Mesendoderm (in vitro differentiated cells): ENCODE measurements around the gene ADM2.

Source experiments
- DNase-seq: peaks from one replicate; pipeline ENCODE4 v3.0.0; 2013
- H2AK5ac ChIP-seq: 2 replicates; pipeline ENCODE4 v1.6.1; 2013; ENCODE audit warnings: low read length, inconsistent platforms
- H2BK120ac ChIP-seq: 2 replicates; pipeline ENCODE4 v1.6.1; 2013; ENCODE audit warnings: low read depth, mild to moderate bottlenecking, low read length, moderate library complexity, mixed read lengths
- H2BK15ac ChIP-seq: replicated peaks from 2 replicates; pipeline ENCODE4 v1.6.1; 2013; ENCODE audit warnings: low read depth, mild to moderate bottlenecking, moderate library complexity
- H2BK5ac ChIP-seq: 2 replicates; pipeline ENCODE4 v1.6.1; 2013; ENCODE audit warnings: low read length, inconsistent platforms
- H3K18ac ChIP-seq: 2 replicates; pipeline ENCODE4 v1.6.1; 2013; ENCODE audit warnings: mild to moderate bottlenecking, low read length, mixed read lengths
- H3K23ac ChIP-seq: one replicate; pipeline ENCODE4 v1.6.1; 2013; ENCODE audit warnings: low read length
- H3K27ac ChIP-seq: 2 replicates; pipeline ENCODE4 v1.5.1; 2013; ENCODE audit warnings: low read depth, mild to moderate bottlenecking, inconsistent platforms, low read length, moderate library complexity
- H3K27me3 ChIP-seq: 2 replicates; pipeline ENCODE4 v1.6.1; 2013; ENCODE audit warnings: low read length, control low read depth, mild to moderate bottlenecking, inconsistent platforms; ENCODE audit not compliant: insufficient read depth, poor library complexity
- H3K36me3 ChIP-seq: 2 replicates; pipeline ENCODE4 v1.6.1; 2013; ENCODE audit warnings: low read length, inconsistent platforms; ENCODE audit not compliant: control insufficient read depth, insufficient read depth
- H3K4ac ChIP-seq: one replicate; pipeline ENCODE4 v1.6.1; 2013; ENCODE audit warnings: low read depth, mild to moderate bottlenecking, low read length, moderate library complexity
- H3K4me1 ChIP-seq: 2 replicates; pipeline ENCODE4 v1.6.1; 2013; ENCODE audit warnings: low read depth, low read length, inconsistent platforms; ENCODE audit not compliant: control insufficient read depth
- H3K4me2 ChIP-seq: 2 replicates; pipeline ENCODE4 v1.6.1; 2013; ENCODE audit warnings: low read length
- H3K4me3 ChIP-seq: 2 replicates; pipeline ENCODE4 v1.5.1; 2013; ENCODE audit warnings: mild to moderate bottlenecking, low read length
- H3K56ac ChIP-seq: one replicate; pipeline ENCODE4 v1.6.1; 2013; ENCODE audit warnings: low read length
- H3K79me1 ChIP-seq: 2 replicates; pipeline ENCODE4 v1.6.1; 2013; ENCODE audit warnings: low read length, inconsistent platforms
- H3K79me2 ChIP-seq: 2 replicates; pipeline ENCODE4 v1.6.1; 2013; ENCODE audit warnings: mild to moderate bottlenecking, low read length; ENCODE audit not compliant: control insufficient read depth, insufficient read depth
- H3K9ac ChIP-seq: 2 replicates; pipeline ENCODE4 v1.6.1; 2013; ENCODE audit warnings: low read length, inconsistent platforms
- H4K5ac ChIP-seq: one replicate; pipeline ENCODE4 v1.6.1; 2013; ENCODE audit warnings: low read length
- H4K8ac ChIP-seq: one replicate; pipeline ENCODE4 v1.6.1; 2013; ENCODE audit warnings: low read depth, mild to moderate bottlenecking, control low read depth, low read length, moderate library complexity
- WGBS: extraction: QIAGEN DNeasy Blood & Tissue Kit; methylation state at CpG from one replicate; pipeline ENCODE4 v1.1.7; 2013; ENCODE audit warnings: low lambda C conversion rate, missing lambda C conversion rate; ENCODE audit not compliant: insufficient coverage; ENCODE audit errors: extremely low coverage; 5-methylcytosine and 5-hydroxymethylcytosine counted together

ADM2 gene

GRCh38 chr22:50500452-50500851 lies 19.1 kb downstream of the ADM2 start:
- Histone ChIP-seq H3K4me2 (no peak overlapping the region), H2AK5ac (no peak overlapping the region), H3K9ac (no peak overlapping the region), H3K23ac (no peak overlapping the region), H3K27ac (no peak overlapping the region), H3K36me3 (peaks cover 2% of the 10 kb centered on the region), H3K4ac (no peak overlapping the region), H3K4me3 (no peak overlapping the region), H3K18ac (no peak overlapping the region), H2BK5ac (no peak overlapping the region), H3K56ac (no peak overlapping the region), H2BK15ac (no peak overlapping the region), H3K4me1 (no peaks in the 10 kb centered on the region), H4K5ac (no peak overlapping the region), H3K79me1 (peaks cover 2% of the 10 kb centered on the region), H4K8ac (no peak overlapping the region), H3K79me2 (no peaks in the 10 kb centered on the region), H2BK120ac (no peak overlapping the region), H3K27me3 (no peaks in the 10 kb centered on the region)
- no peak for DNase-seq
- WGBS, result no CpG with 5 or more reads among the region's 12 CpGs

- peaks cover 3% of the 10 kb centered on the region for H3K79me2 ChIP-seq
- peaks cover 2% of the 10 kb centered on the region for H3K36me3 ChIP-seq
- no peak for DNase-seq
- H3K27me3 ChIP-seq, result no peaks in the 10 kb centered on the region
- H3K4me3 ChIP-seq, result no peak overlapping the region
- H3K4ac ChIP-seq, result no peak overlapping the region
- H3K18ac ChIP-seq, result no peak overlapping the region
- no peak overlapping the region for H4K8ac ChIP-seq
- H3K27ac ChIP-seq, result no peak overlapping the region
- no peak overlapping the region for H2AK5ac ChIP-seq
- H2BK5ac ChIP-seq, result no peak overlapping the region
- H3K4me2 ChIP-seq, result no peak overlapping the region
- no peak overlapping the region for H3K23ac ChIP-seq
- H3K4me1 ChIP-seq, result no peaks in the 10 kb centered on the region
- H3K56ac ChIP-seq, result no peak overlapping the region
- H2BK120ac ChIP-seq, result no peak overlapping the region
- no peak overlapping the region for H4K5ac ChIP-seq
- WGBS, result no CpG with 5 or more reads among the region's 6 CpGs
- no peak overlapping the region for H2BK15ac ChIP-seq
- H3K9ac ChIP-seq, result no peak overlapping the region
- H3K79me1 ChIP-seq, result peaks cover 6% of the 10 kb centered on the region
These were observed 20.8 kb downstream of the ADM2 start for GRCh38 chr22:50502096-50502495.

GRCh38 chr22:50502628-50503474 lies 21.5 kb downstream of the ADM2 start:
- Histone ChIP-seq H2AK5ac (no peak overlapping the region), H3K79me1 (peaks cover 6% of the 10 kb centered on the region), H3K4me3 (no peak overlapping the region), H3K4me2 (no peak overlapping the region), H3K27ac (no peak overlapping the region), H3K9ac (no peak overlapping the region), H3K79me2 (peaks cover 3% of the 10 kb centered on the region), H3K4me1 (no peaks in the 10 kb centered on the region), H2BK5ac (no peak overlapping the region), H3K4ac (no peak overlapping the region), H4K5ac (no peak overlapping the region), H3K56ac (no peak overlapping the region), H2BK15ac (no peak overlapping the region), H4K8ac (no peak overlapping the region), H2BK120ac (no peak overlapping the region), H3K36me3 (peaks cover 2% of the 10 kb centered on the region), H3K27me3 (no peaks in the 10 kb centered on the region), H3K18ac (no peak overlapping the region), H3K23ac (no peak overlapping the region)
- DNase-seq, result no peak
- WGBS, result no CpG with 5 or more reads among the region's 24 CpGs

- Histone ChIP-seq H3K27ac (no peak overlapping the region), H2BK5ac (no peak overlapping the region), H3K27me3 (no peaks in the 10 kb centered on the region), H3K9ac (no peak overlapping the region), H3K4ac (no peak overlapping the region), H3K23ac (no peak overlapping the region), H2BK15ac (no peak overlapping the region), H3K79me1 (peaks cover 6% of the 10 kb centered on the region), H3K79me2 (peaks cover 6% of the 10 kb centered on the region), H3K18ac (no peak overlapping the region), H3K56ac (no peak overlapping the region), H3K4me3 (no peak overlapping the region), H2AK5ac (no peak overlapping the region), H4K8ac (no peak overlapping the region), H3K4me2 (no peak overlapping the region), H2BK120ac (no peak overlapping the region), H4K5ac (no peak overlapping the region), H3K36me3 (peaks cover 2% of the 10 kb centered on the region), H3K4me1 (no peaks in the 10 kb centered on the region)
- DNase-seq, result no peak
- no CpG with 5 or more reads among the region's 26 CpGs for WGBS
These were observed 22.3 kb downstream of the ADM2 start for GRCh38 chr22:50503475-50504145.

GRCh38 chr22:50504369-50505211 lies 23.2 kb downstream of the ADM2 start:
- no peak overlapping the region for H3K56ac ChIP-seq
- H2AK5ac ChIP-seq, result no peak overlapping the region
- H3K27me3 ChIP-seq, result no peaks in the 10 kb centered on the region
- no peak overlapping the region for H2BK15ac ChIP-seq
- H3K9ac ChIP-seq, result no peak overlapping the region
- peaks cover 2% of the 10 kb centered on the region for H3K36me3 ChIP-seq
- peaks cover 8% of the 10 kb centered on the region for H3K79me1 ChIP-seq
- no peak overlapping the region for H4K5ac ChIP-seq
- no peak overlapping the region for H2BK5ac ChIP-seq
- no peak overlapping the region for H3K18ac ChIP-seq
- no peak overlapping the region for H3K4me3 ChIP-seq
- no peak overlapping the region for H4K8ac ChIP-seq
- peaks cover 15% of the 10 kb centered on the region for H3K79me2 ChIP-seq
- no peak for DNase-seq
- H3K4me2 ChIP-seq, result no peak overlapping the region
- no peak overlapping the region for H3K4ac ChIP-seq
- H3K27ac ChIP-seq, result no peak overlapping the region
- no CpG with 5 or more reads among the region's 44 CpGs for WGBS
- H2BK120ac ChIP-seq, result no peak overlapping the region
- no peaks in the 10 kb centered on the region for H3K4me1 ChIP-seq
- no peak overlapping the region for H3K23ac ChIP-seq
